GM12873 (cell line): ENCODE data around the gene LAMB1.

ENCODE experiments used
- CTCF ChIP-seq: IDR thresholded peaks from 2 replicates; pipeline ENCODE4 v1.5.1; 2012; ENCODE audit warnings: low read depth, mild to moderate bottlenecking, moderate library complexity, low read length, control low read depth; ENCODE audit not compliant: insufficient read depth; ENCODE audit errors: missing control alignments

LAMB1 gene

GRCh38 chr7:107918948-107919347 lies 84.0 kb downstream of the LAMB1 start:
- no peak for TF ChIP-seq CTCF

DNA sequence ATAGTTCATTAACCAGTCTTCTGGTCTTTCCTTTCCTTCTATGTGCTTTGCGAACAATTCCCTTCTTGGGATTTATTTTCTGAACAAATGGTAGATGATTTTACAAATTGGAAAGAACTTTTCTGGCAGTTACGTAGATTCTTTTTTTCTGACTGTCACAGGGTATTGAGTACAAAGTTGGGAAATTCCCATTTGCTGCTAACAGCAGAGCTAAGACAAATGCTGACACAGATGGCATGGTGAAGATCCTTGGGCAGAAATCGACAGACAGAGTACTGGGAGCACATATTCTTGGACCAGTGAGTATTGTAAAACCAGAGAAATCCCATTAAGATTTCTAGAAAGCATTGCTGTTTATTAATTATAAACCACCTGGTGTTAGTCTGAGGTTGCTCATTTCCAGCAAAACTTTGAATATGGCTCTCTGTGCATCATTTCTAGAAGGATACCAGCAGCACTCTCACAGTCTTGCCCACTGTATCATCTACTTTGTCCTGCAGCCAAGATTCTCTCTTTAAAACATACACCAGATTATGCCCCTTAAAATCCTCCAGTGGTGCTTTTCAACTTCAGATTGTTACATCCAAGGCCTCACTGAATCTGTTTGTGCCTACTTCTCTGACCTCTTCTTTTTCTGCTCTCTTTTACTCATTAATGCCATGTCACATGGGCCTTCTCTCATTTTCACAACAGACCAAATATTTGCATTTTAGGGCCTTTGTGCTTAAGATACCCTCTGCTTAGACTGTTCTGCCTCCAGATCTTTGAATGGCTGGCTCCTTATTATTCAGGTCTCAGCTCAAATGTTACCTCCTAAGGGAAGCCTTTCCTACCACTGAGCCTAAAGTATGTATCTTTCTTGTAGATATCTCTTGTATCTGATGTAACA lies 85.0 kb downstream of the LAMB1 start:
- no peak for TF ChIP-seq CTCF

DNA sequence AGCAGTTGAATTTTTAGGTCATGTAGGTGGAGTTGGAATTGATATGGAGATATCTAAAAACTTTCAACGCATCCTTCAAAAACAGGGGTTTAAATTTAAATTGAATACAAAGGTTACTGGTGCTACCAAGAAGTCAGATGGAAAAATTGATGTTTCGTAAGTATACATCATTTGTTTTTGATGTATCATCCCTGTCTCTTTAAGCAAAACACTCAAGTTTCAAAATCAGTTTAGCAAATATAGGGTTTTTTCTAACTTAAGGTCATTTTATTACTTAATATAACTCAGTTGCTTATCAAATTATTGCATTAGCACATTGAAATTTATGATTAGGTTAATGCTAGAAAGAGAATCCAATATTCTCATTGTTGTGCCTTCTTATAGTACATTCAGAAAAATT lies 87.4 kb downstream of the LAMB1 start:
- no peak for TF ChIP-seq CTCF

GRCh38 chr7:107914831-107915230 lies 88.1 kb downstream of the LAMB1 start:
- TF ChIP-seq CTCF = no peak

- no peak for TF ChIP-seq CTCF
These were observed 89.1 kb downstream of the LAMB1 start for GRCh38 chr7:107913851-107914250.

GRCh38 chr7:107911981-107912380 lies 91.0 kb downstream of the LAMB1 start:
- TF ChIP-seq CTCF = no peak

- TF ChIP-seq CTCF = no peak
These were observed 93.5 kb downstream of the LAMB1 start for GRCh38 chr7:107909445-107909844.
